BJ (cell line): Measurements from ENCODE around the gene PPIA. TPM values are rescaled to one million over a fixed set of nuclear protein-coding genes. Genes with fewer than 3 reads are reported as not detected.

Experiments used
- CTCF ChIA-PET: fragments of 350-600 bp; formaldehyde crosslinking; extraction: SDS; loops from one replicate; lab custom pipeline; 2021; ENCODE audit warnings: antibody characterized with exemption, inconsistent platforms; lab: Yijun Ruan, JAX
- POLR2A ChIA-PET: fragments of 300-600 bp; sonication (Branson Sonifier 250); formaldehyde crosslinking; extraction: SDS; loops from one replicate; lab custom pipeline; 2021; ENCODE audit warnings: antibody characterized with exemption; lab: Charles Lee
- DNase-seq: peaks from one replicate; pipeline ENCODE4 v3.0.0-alpha.2; 2011; ENCODE audit warnings: low read depth
- H3K27me3 ChIP-seq: 2 replicates; pipeline ENCODE4 v1.6.0; 2011; ENCODE audit warnings: low read length; ENCODE audit not compliant: control insufficient read depth, insufficient read depth
- H3K36me3 ChIP-seq: 2 replicates; pipeline ENCODE4 v1.5.1; 2011; ENCODE audit warnings: low read length; ENCODE audit not compliant: control insufficient read depth, insufficient read depth
- H3K4me3 ChIP-seq: 2 replicates; pipeline ENCODE4 v1.5.1; 2011; ENCODE audit warnings: low read depth, mild to moderate bottlenecking, control low read depth, low read length
- polyA plus RNA-seq: library from polyadenylated mRNA; depleted of rRNA; stranded (reverse); fragments of >200 nt; gene quantifications from 2 replicates; pipeline ENCODE4 v1.2.3, GENCODE V29; 2011
- TF ChIP-seq, protein P1 (sequence below): IDR thresholded peaks from 2 replicates; pipeline ENCODE4 v1.5.1; 2011; ENCODE audit warnings: low read depth, mild to moderate bottlenecking, control low read depth, inconsistent platforms, low read length, moderate library complexity; ENCODE audit not compliant: insufficient read depth

PPIA gene
- polyA plus RNA-seq, 1 experiment, result 3,555 TPM

DNA sequence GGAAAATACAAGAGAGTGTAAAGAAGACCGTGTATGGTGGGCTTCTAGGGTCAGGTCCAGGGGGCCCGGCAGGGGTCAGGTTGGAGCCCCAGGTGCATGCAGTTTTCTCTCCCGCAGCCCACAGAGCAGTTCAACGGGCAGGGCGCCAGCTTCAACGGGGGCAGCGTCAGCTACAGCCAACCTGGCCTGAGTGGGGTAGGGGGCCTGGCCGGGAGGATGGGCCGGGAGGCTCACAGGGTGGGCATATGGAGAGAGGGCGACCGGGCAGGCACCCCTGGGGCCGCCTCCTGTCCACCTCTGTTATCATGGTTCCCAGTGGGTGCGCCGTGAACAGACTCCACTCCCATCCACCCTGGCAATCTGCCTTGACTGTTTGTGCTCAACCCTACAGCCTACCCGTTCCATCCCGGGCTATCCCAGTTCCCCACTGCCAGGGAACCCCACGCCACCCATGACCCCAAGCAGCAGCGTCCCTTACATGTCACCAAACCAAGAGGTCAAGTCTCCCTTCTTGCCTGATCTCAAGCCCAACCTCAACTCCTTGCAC lies 36.4 kb upstream of the PPIA start:
- no peak for DNase-seq
- Histone ChIP-seq H3K27me3 (no peaks in the 10 kb centered on the region), H3K4me3 (no peak overlapping the region), H3K36me3 (peaks cover 47% of the 10 kb centered on the region)
- POLR2A ChIA-PET, result no interaction called here
- TF ChIP-seq, protein P1, sequence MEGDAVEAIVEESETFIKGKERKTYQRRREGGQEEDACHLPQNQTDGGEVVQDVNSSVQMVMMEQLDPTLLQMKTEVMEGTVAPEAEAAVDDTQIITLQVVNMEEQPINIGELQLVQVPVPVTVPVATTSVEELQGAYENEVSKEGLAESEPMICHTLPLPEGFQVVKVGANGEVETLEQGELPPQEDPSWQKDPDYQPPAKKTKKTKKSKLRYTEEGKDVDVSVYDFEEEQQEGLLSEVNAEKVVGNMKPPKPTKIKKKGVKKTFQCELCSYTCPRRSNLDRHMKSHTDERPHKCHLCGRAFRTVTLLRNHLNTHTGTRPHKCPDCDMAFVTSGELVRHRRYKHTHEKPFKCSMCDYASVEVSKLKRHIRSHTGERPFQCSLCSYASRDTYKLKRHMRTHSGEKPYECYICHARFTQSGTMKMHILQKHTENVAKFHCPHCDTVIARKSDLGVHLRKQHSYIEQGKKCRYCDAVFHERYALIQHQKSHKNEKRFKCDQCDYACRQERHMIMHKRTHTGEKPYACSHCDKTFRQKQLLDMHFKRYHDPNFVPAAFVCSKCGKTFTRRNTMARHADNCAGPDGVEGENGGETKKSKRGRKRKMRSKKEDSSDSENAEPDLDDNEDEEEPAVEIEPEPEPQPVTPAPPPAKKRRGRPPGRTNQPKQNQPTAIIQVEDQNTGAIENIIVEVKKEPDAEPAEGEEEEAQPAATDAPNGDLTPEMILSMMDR, result no peak
- CTCF ChIA-PET, result no interaction called here

DNA sequence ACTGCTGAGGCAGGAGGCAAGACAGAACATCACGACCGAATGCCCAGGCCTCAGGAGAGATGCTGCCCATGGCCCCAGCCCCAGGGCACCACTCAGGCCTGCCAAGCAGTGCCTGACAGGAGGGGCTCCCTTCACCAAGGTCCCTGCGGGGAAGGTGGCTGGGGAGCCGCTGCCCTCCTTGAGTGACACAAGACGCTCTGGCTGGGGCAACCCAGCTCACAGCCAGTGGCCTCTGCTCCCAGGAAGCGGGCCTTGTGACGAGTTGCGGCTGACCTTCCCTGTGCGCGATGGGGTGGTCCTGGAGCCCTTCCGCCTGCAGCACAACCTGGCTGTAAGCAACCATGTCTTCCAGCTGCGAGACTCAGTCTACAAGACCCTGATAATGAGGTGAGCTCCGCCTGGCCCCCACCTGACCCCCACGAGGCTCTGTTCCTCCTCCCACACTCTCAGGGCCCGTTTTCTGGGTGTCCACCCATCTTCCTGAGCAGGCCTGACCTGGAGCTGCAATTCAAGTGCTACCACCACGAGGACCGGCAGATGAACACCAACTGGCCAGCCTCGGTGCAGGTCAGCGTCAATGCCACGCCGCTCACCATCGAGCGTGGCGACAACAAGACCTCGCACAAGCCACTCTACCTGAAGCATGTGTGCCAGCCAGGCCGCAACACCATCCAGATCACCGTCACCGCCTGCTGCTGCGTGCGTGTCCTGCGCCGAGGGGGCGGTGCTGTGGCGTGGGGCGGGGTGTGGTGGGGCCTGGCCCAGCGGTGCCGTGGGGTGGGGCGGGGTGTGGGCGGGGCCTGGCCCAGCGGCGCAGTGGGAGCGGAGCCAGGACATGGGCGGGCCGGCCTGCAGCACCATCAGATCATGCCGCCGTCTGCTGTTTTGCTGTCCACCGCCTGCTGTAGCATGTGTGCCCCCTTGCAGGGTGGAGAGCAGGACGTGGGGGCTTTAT lies 35.0 kb upstream of the PPIA start:
- ChIA-PET CTCF (interaction anchor here (0.5 to 0.6 kb wide), 2 partner anchors 42 to 108 kb away, joined by 3 to 4 read pairs; no protein-coding TSS in a partner anchor), POLR2A (no interaction called here)
- Histone ChIP-seq H3K36me3 (peaks cover 56% of the 10 kb centered on the region), H3K4me3 (no peak overlapping the region), H3K27me3 (no peaks in the 10 kb centered on the region)
- DNase-seq, result no peak
- TF ChIP-seq, protein P1, result no peak

DNA sequence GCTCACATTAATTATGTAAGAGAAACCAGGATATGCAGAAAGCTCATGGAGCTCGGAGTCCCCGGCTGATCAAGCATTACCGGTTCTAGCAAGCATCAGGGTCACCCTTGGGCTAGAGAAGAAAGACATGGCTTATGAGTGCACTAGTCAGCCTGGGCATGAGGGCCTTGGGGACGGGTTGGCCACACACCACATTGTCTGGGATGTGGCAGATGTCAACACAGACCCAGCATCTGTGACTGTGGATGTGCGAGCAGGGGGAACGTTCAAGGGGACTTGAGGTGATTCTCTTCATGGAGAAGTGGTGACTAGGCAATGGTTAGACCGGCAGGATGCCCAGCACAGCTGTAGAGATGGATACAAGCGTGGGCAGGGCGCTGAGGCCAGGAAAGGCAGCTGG lies 34.2 kb upstream of the PPIA start:
- H3K36me3 ChIP-seq, result peaks cover 55% of the 10 kb centered on the region
- DNase-seq, result no peak
- TF ChIP-seq, protein P1, result no peak
- no peak overlapping the region for H3K4me3 ChIP-seq
- CTCF ChIA-PET, result no interaction called here
- POLR2A ChIA-PET, result no interaction called here
- H3K27me3 ChIP-seq, result no peaks in the 10 kb centered on the region

DNA sequence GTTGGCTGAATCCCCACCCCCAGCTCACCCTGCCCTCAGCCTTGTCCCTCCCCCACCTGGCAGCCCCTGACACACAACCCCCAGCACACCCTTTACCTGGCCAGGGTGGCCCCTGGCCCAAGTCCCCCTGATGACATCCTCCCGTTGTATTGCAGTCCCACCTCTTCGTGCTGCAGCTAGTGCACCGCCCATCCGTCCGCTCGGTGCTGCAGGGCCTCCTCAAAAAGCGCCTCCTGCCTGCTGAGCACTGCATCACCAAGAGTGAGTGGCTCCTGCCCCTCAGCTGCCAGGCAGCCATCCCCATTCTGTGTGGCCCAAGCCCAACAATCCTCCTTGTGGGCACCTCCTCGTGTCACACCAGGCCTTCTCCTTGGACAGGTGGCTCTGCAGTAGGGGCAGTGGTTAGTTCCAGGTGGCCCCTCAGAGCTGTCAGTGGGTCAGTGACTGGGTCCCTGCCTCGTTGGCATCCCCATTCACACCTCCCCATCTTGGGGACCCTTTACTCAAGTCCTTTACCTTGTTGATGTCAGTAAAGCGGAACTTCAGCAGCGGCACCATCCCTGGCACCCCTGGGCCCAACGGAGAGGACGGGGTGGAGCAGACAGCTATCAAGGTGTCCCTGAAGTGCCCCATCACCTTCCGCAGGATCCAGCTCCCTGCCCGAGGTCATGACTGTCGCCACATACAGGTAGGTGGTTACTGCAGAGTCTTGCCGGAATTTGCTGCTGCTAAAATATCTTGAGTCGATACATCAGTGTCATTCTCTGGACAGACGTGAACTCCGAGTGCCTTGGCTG lies 33.6 kb upstream of the PPIA start:
- H3K4me3 ChIP-seq, result no peak overlapping the region
- TF ChIP-seq, protein P1, result no peak
- POLR2A ChIA-PET, result interaction anchor here (0.6 kb wide), 1 partner anchor 40 kb away, joined by 3 read pairs; no protein-coding TSS in a partner anchor
- CTCF ChIA-PET, result no interaction called here
- H3K27me3 ChIP-seq, result no peaks in the 10 kb centered on the region
- peaks cover 58% of the 10 kb centered on the region for H3K36me3 ChIP-seq
- DNase-seq, result no peak

DNA sequence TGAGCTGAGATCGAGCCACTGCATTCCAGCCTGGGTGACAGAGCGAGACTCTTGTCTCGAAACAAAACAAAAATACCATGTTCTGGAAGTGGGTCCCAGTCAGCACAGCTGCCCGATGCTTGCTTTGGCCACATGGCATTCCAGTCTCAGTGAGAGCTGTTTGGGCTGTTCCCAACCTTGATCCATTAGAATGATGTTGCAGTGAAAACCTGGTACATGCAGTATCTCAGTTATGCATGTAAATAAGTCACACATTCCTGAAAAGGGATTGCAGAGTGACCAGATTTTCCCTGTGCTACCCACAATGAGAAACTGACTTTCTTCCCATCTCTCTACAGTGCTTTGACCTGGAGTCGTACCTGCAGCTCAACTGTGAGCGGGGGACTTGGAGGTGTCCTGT lies 32.4 kb upstream of the PPIA start:
- Histone ChIP-seq H3K4me3 (no peak overlapping the region), H3K27me3 (no peaks in the 10 kb centered on the region), H3K36me3 (peaks cover 55% of the 10 kb centered on the region)
- CTCF ChIA-PET, result no interaction called here
- POLR2A ChIA-PET, result no interaction called here
- DNase-seq, result no peak
- TF ChIP-seq, protein P1, result no peak
